Measurements from ENCODE around the gene NOX3. TPM values are rescaled to one million over a fixed set of nuclear protein-coding genes. Genes with fewer than 3 reads are reported as not detected.

The NOX3 gene
- total RNA-seq, 1 experiment from 2014 or later, result not detected

DNA sequence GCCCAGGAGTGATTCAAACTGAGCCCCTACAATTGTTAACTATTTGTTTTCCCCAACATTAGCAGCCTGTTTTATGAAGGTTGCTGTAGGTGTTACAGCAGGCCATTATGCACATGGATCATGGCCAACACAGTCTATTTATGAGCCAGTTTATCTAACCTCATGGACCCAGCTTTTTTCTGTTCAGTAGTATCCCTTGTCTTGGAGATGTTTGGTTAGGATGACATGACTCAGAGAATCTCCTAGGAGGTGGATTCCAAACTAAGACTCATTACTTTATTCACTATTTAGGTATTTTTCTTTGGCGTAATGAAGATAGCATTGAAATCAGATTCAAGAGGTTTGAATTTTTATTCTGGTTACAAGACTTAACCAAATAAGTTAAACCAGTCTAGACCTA is 78.6 kb downstream of the NOX3 start:
- H3K4me1 ChIP-seq (ENCODE audit: insufficient read depth, low read length), result no peaks in the 10 kb centered on the region
- H4K5ac ChIP-seq (ENCODE audit: insufficient read length, low read depth, low read length), result no peak overlapping the region
- H3K4ac ChIP-seq (ENCODE audit: low read depth, low read length), result no peak overlapping the region
- H3K14ac ChIP-seq (ENCODE audit: insufficient read depth, low read length), result no peak overlapping the region
- H3K27ac ChIP-seq (ENCODE audit: insufficient read length, low read depth, low read length), result no peak overlapping the region
- no peak overlapping the region for H2BK120ac ChIP-seq (ENCODE audit: low read depth, low read length, poor library complexity, severe bottlenecking)
- 0 out of 2 replicates have a peak, but pooled peaks cover 1% of the 10 kb centered on the region for H3K27me3 Mint-ChIP-seq (ENCODE audit: low read depth)
- no peak overlapping the region for H3K4me3 Mint-ChIP-seq
- no peaks in the 10 kb centered on the region for H3K27me3 ChIP-seq (ENCODE audit: insufficient read depth, low read length)
- H3K56ac ChIP-seq (ENCODE audit: insufficient read length, low read depth, low read length), result no peak overlapping the region
- H3K27ac Mint-ChIP-seq, result no peak overlapping the region
- no peak overlapping the region for H3T11ph ChIP-seq (ENCODE audit: low read length)
- no peak overlapping the region for H3K18ac ChIP-seq (ENCODE audit: insufficient read length, low read depth, low read length)
- no peaks in the 10 kb centered on the region for H3K4me1 Mint-ChIP-seq
- H2BK12ac ChIP-seq (ENCODE audit: insufficient read length, low read depth, low read length), result no peak overlapping the region
- no peak overlapping the region for H3K9ac ChIP-seq (ENCODE audit: extremely low read depth, insufficient read length, low read length)
- H3K9me3 Mint-ChIP-seq, result no peaks in the 10 kb centered on the region
- H3K9me3 ChIP-seq (ENCODE audit: control insufficient read depth, low read depth, low read length), result no peaks in the 10 kb centered on the region
- TF ChIP-seq, protein P1, sequence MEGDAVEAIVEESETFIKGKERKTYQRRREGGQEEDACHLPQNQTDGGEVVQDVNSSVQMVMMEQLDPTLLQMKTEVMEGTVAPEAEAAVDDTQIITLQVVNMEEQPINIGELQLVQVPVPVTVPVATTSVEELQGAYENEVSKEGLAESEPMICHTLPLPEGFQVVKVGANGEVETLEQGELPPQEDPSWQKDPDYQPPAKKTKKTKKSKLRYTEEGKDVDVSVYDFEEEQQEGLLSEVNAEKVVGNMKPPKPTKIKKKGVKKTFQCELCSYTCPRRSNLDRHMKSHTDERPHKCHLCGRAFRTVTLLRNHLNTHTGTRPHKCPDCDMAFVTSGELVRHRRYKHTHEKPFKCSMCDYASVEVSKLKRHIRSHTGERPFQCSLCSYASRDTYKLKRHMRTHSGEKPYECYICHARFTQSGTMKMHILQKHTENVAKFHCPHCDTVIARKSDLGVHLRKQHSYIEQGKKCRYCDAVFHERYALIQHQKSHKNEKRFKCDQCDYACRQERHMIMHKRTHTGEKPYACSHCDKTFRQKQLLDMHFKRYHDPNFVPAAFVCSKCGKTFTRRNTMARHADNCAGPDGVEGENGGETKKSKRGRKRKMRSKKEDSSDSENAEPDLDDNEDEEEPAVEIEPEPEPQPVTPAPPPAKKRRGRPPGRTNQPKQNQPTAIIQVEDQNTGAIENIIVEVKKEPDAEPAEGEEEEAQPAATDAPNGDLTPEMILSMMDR (conservative IDR thresholded peaks at IDR 0.05), result no peak
- H4K91ac ChIP-seq (ENCODE audit: insufficient read length, low read depth, low read length), result no peak overlapping the region
- no peak overlapping the region for H2AK5ac ChIP-seq (ENCODE audit: insufficient read length, low read length)
- no peak overlapping the region for H2BK15ac ChIP-seq (ENCODE audit: low read depth, low read length)
- H3K36me3 Mint-ChIP-seq (ENCODE audit: insufficient read depth in 1 of 3, low read depth in 3 of 3), result no peaks in the 10 kb centered on the region
- H2BK5ac ChIP-seq (ENCODE audit: insufficient read length, low read length), result no peak overlapping the region
- no peaks in the 10 kb centered on the region for H3K79me1 ChIP-seq (ENCODE audit: insufficient read depth, low read depth, low read length, poor library complexity, severe bottlenecking)
- no peaks in the 10 kb centered on the region for H4K20me1 ChIP-seq (ENCODE audit: control insufficient read depth, insufficient read depth, insufficient read length)
- no peak overlapping the region for H3K4me2 ChIP-seq (ENCODE audit: insufficient read depth, insufficient read length, low read length)
- H3K79me2 ChIP-seq (ENCODE audit: insufficient read depth, low read length), result no peaks in the 10 kb centered on the region
- no peak overlapping the region for H3K23ac ChIP-seq (ENCODE audit: insufficient read length, low read depth, low read length)
- no peak overlapping the region for H2AFZ ChIP-seq (ENCODE audit: low read length)
- DNase-seq, result no peak
- no peak overlapping the region for H2BK20ac ChIP-seq (ENCODE audit: low read depth, low read length, poor library complexity, severe bottlenecking)
- WGBS (ENCODE audit: extremely low coverage, insufficient read length, low lambda C conversion rate), result no CpG with 5 or more reads among the region's 1 CpG
- H4K8ac ChIP-seq (replicated peaks; ENCODE audit: insufficient read length, low read depth, low read length), result no peak overlapping the region
- H3K23me2 ChIP-seq (ENCODE audit: insufficient read length, low read depth, low read length, poor library complexity, severe bottlenecking), result no peaks in the 10 kb centered on the region
